ENCODE results near the gene MTMR12.

The MTMR12 gene

GRCh38 chr5:32275396-32275741 is 37.4 kb downstream of the MTMR12 start:
- no peak overlapping the region for H3K4me3 ChIP-seq (ENCODE audit: extremely low read depth, insufficient read depth, low read length, poor library complexity, severe bottlenecking)
- no peaks in the 10 kb centered on the region for H3K9me3 ChIP-seq (ENCODE audit: control insufficient read depth, low read length)
- peaks cover 24% of the 10 kb centered on the region for H3K4me1 ChIP-seq (ENCODE audit: control insufficient read depth, insufficient read depth, low read length, poor library complexity, severe bottlenecking)
- WGBS, 2 experiments (ENCODE audit: insufficient coverage in 2 of 2), result 71 to 92% methylated on average over 2 of the region's 3 CpGs
- H3K36me3 ChIP-seq (ENCODE audit: control insufficient read depth, insufficient read depth, low read length), result peaks cover 43% of the 10 kb centered on the region
- H3K27ac ChIP-seq (ENCODE audit: low read depth, low read length, severe bottlenecking), result peak overlapping the region; percentile 59

DNA sequence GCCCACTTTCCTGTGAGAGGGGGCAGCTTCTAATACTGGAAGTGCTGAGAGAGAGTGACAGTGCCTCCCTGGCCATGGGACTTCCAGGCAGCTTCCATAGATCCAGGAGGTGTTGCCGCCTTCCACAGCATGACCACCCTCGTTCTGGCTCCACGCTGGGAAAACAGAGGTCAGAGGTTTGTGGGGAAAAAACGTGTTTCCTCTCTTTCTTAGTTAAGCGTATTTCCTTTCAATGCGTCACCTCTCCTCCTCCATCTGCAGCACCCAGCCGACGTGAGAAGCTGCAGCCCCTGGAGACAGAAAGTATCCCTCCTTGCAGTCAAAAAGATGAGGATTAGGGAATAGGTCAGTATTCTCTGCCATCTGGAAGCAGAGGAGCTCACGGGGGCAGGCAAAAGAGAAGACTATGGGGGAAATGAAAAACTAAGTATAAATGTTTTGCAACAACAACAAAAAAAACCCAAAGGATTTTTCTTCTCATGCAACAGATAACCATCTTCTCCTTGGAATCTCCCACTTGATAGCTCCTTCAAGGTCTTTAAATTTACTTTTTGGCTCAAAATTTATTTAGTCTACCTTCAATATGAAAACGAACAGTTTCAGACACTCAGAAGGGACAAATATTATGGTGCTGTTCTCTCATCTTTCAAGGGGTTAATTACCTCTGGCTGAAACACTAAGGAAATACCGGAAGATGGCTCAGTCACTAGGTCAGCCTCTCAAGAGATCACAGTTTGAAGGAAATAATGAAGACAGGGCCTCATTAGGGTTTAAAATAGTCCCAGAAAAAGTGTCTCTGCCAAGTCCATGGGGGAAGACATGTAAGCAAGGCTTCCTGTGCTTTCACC is 38.0 kb downstream of the MTMR12 start:
- H3K36me3 ChIP-seq (ENCODE audit: control insufficient read depth, insufficient read depth, low read length), result peaks cover 49% of the 10 kb centered on the region
- no peaks in the 10 kb centered on the region for H3K9me3 ChIP-seq (ENCODE audit: control insufficient read depth, low read length)
- H3K4me1 ChIP-seq (ENCODE audit: control insufficient read depth, insufficient read depth, low read length, poor library complexity, severe bottlenecking), result peaks cover 24% of the 10 kb centered on the region
- no peak overlapping the region for H3K4me3 ChIP-seq (ENCODE audit: extremely low read depth, insufficient read depth, low read length, poor library complexity, severe bottlenecking)
- peak overlapping the region; percentile 59 for H3K27ac ChIP-seq (ENCODE audit: low read depth, low read length, severe bottlenecking)
- WGBS, 2 experiments (ENCODE audit: insufficient coverage in 2 of 2), result 31 to 45% methylated on average over 5 of the region's 11 CpGs

- Histone ChIP-seq H3K36me3 (ENCODE audit: control insufficient read depth, insufficient read depth, low read length) (peaks cover 58% of the 10 kb centered on the region), H3K4me3 (ENCODE audit: extremely low read depth, insufficient read depth, low read length, poor library complexity, severe bottlenecking) (no peak overlapping the region)
- WGBS, 2 experiments (ENCODE audit: insufficient coverage in 2 of 2), result 100% methylated on average over 1 of the region's 2 CpGs; no CpG with 5 or more reads in 1 of the 2 experiments
These were observed 38.9 kb downstream of the MTMR12 start for GRCh38 chr5:32273821-32274220.

GRCh38 chr5:32272746-32273145 is 40.0 kb downstream of the MTMR12 start:
- peaks cover 65% of the 10 kb centered on the region for H3K36me3 ChIP-seq (ENCODE audit: control insufficient read depth, insufficient read depth, low read length)
- no peak overlapping the region for H3K4me3 ChIP-seq (ENCODE audit: extremely low read depth, insufficient read depth, low read length, poor library complexity, severe bottlenecking)
- 100% methylated on average over 2 of the region's 2 CpGs for WGBS, 2 experiments (ENCODE audit: insufficient coverage in 2 of 2)
- peaks cover 24% of the 10 kb centered on the region for H3K4me1 ChIP-seq (ENCODE audit: control insufficient read depth, insufficient read depth, low read length, poor library complexity, severe bottlenecking)
- no peaks in the 10 kb centered on the region for H3K9me3 ChIP-seq (ENCODE audit: control insufficient read depth, low read length)
- H3K27ac ChIP-seq (ENCODE audit: low read depth, low read length, severe bottlenecking), result no peak overlapping the region

More at GRCh38 chr5:32273821-32274220, 38.9 kb downstream of the MTMR12 start:
- Histone ChIP-seq H3K27ac (ENCODE audit: low read depth, low read length, severe bottlenecking) (no peak overlapping the region), H3K4me1 (ENCODE audit: control insufficient read depth, insufficient read depth, low read length, poor library complexity, severe bottlenecking) (peaks cover 24% of the 10 kb centered on the region), H3K9me3 (ENCODE audit: control insufficient read depth, low read length) (no peaks in the 10 kb centered on the region)

- 88 to 100% methylated on average over 1 of the region's 1 CpG for WGBS, 2 experiments (ENCODE audit: insufficient coverage in 2 of 2)
- H3K27ac ChIP-seq (ENCODE audit: low read depth, low read length, severe bottlenecking), result no peak overlapping the region
- H3K36me3 ChIP-seq (ENCODE audit: control insufficient read depth, insufficient read depth, low read length), result peaks cover 77% of the 10 kb centered on the region
- no peaks in the 10 kb centered on the region for H3K9me3 ChIP-seq (ENCODE audit: control insufficient read depth, low read length)
- no peak overlapping the region for H3K4me3 ChIP-seq (ENCODE audit: extremely low read depth, insufficient read depth, low read length, poor library complexity, severe bottlenecking)
- peaks cover 17% of the 10 kb centered on the region for H3K4me1 ChIP-seq (ENCODE audit: control insufficient read depth, insufficient read depth, low read length, poor library complexity, severe bottlenecking)
These were observed 41.8 kb downstream of the MTMR12 start for GRCh38 chr5:32270946-32271345.

DNA sequence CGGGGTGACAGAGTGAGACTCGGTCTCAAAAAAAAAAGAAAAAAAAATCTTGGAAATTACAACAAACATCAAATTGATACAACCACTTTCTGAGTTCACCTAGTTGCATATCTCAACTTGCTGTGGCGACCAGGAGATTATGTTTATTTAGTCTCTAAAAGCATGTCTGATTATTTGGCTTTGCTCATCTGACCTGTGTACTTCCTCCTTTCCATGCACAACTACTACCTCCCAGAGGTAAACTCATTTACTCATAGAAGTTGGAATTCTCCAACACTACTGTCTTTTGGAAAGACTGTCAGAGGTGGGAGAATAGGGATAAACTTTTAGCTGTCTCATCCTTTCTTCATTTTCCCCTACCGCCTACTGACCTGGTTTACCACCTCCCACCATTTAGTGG is 42.6 kb downstream of the MTMR12 start:
- H3K36me3 ChIP-seq (ENCODE audit: control insufficient read depth, insufficient read depth, low read length), result peaks cover 82% of the 10 kb centered on the region
- no CpG with 5 or more reads among the region's 4 CpGs for WGBS, 2 experiments (ENCODE audit: insufficient coverage in 2 of 2)

DNA sequence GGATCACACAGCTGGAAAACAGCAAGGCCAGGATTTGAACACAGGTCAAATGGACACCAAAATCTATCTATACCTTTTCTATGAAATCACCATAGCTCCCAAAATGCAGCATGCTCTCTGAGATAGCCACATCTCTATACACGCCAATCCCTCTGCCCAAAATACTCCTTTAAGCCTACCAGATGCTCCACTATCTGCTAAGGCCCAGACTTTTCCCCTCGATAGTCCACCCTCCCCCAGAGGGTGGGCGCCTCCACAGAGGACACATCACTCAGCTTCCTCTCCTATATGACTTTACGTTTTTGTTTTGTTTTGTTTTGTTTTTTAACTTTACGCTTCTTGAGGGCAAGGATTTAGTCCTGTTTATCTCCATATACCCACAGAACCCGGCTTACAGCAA is 46.8 kb downstream of the MTMR12 start:
- H3K36me3 ChIP-seq (ENCODE audit: control insufficient read depth, insufficient read depth, low read length), result peaks cover 86% of the 10 kb centered on the region
- no peak overlapping the region for H3K4me3 ChIP-seq (ENCODE audit: extremely low read depth, insufficient read depth, low read length, poor library complexity, severe bottlenecking)
- H3K9me3 ChIP-seq (ENCODE audit: control insufficient read depth, low read length), result no peaks in the 10 kb centered on the region
- 67 to 77% methylated on average over 1 of the region's 6 CpGs for WGBS, 2 experiments (ENCODE audit: insufficient coverage in 2 of 2)
- H3K4me1 ChIP-seq (ENCODE audit: control insufficient read depth, insufficient read depth, low read length, poor library complexity, severe bottlenecking), result no peaks in the 10 kb centered on the region
- no peak overlapping the region for H3K27ac ChIP-seq (ENCODE audit: low read depth, low read length, severe bottlenecking)

More for the DNA sequence above, 42.6 kb downstream of the MTMR12 start:
- no peaks in the 10 kb centered on the region for H3K9me3 ChIP-seq (ENCODE audit: control insufficient read depth, low read length)
- H3K4me1 ChIP-seq (ENCODE audit: control insufficient read depth, insufficient read depth, low read length, poor library complexity, severe bottlenecking), result peaks cover 12% of the 10 kb centered on the region
- no peak overlapping the region for H3K27ac ChIP-seq (ENCODE audit: low read depth, low read length, severe bottlenecking)
- no peak overlapping the region for H3K4me3 ChIP-seq (ENCODE audit: extremely low read depth, insufficient read depth, low read length, poor library complexity, severe bottlenecking)

- Histone ChIP-seq H3K4me1 (ENCODE audit: control insufficient read depth, insufficient read depth, low read length, poor library complexity, severe bottlenecking) (no peaks in the 10 kb centered on the region), H3K36me3 (ENCODE audit: control insufficient read depth, insufficient read depth, low read length) (peaks cover 82% of the 10 kb centered on the region), H3K9me3 (ENCODE audit: control insufficient read depth, low read length) (no peaks in the 10 kb centered on the region), H3K27ac (ENCODE audit: low read depth, low read length, severe bottlenecking) (no peak overlapping the region), H3K4me3 (ENCODE audit: extremely low read depth, insufficient read depth, low read length, poor library complexity, severe bottlenecking) (no peak overlapping the region)
- 71 to 88% methylated on average over 1 to 2 of the region's 4 CpGs for WGBS, 2 experiments (ENCODE audit: insufficient coverage in 2 of 2)
These were observed 47.7 kb downstream of the MTMR12 start for GRCh38 chr5:32264957-32265572.

DNA sequence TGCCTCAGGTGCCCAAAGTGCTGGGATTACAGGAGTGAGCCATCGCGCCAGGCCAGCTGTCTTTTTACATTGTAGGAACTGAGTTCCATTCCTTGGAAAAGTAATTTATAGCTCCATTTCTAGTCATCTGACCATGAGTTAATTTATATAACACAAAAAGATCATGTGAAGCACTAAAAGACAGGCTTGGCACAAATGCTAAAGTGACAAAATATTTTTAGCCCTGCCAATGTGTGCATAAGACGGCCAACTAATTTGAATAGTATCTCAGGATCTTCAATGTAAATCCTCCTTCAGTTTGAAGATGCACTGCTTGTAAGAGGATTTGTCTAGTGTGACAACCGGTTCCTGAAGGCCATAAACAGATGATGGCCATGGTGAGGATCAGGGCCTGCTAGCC is 49.1 kb downstream of the MTMR12 start:
- peaks cover 3% of the 10 kb centered on the region for H3K4me1 ChIP-seq (ENCODE audit: control insufficient read depth, insufficient read depth, low read length, poor library complexity, severe bottlenecking)
- WGBS, 2 experiments (ENCODE audit: insufficient coverage in 2 of 2), result 95% methylated on average over 3 to 4 of the region's 4 CpGs
- peaks cover 78% of the 10 kb centered on the region for H3K36me3 ChIP-seq (ENCODE audit: control insufficient read depth, insufficient read depth, low read length)

GRCh38 chr5:32261198-32261597 is 51.5 kb downstream of the MTMR12 start:
- 74 to 79% methylated on average over 2 of the region's 2 CpGs for WGBS, 2 experiments (ENCODE audit: insufficient coverage in 2 of 2)
- H3K36me3 ChIP-seq (ENCODE audit: control insufficient read depth, insufficient read depth, low read length), result peaks cover 80% of the 10 kb centered on the region

More for the DNA sequence above, 49.1 kb downstream of the MTMR12 start:
- H3K27ac ChIP-seq (ENCODE audit: low read depth, low read length, severe bottlenecking), result no peak overlapping the region
- H3K4me3 ChIP-seq (ENCODE audit: extremely low read depth, insufficient read depth, low read length, poor library complexity, severe bottlenecking), result no peak overlapping the region
- no peaks in the 10 kb centered on the region for H3K9me3 ChIP-seq (ENCODE audit: control insufficient read depth, low read length)

GRCh38 chr5:32259033-32259432 is 53.7 kb downstream of the MTMR12 start:
- no CpG with 5 or more reads among the region's 1 CpG for WGBS, 2 experiments (ENCODE audit: insufficient coverage in 2 of 2)
- peaks cover 88% of the 10 kb centered on the region for H3K36me3 ChIP-seq (ENCODE audit: control insufficient read depth, insufficient read depth, low read length)
- no peaks in the 10 kb centered on the region for H3K9me3 ChIP-seq (ENCODE audit: control insufficient read depth, low read length)
- peaks cover 3% of the 10 kb centered on the region for H3K4me1 ChIP-seq (ENCODE audit: control insufficient read depth, insufficient read depth, low read length, poor library complexity, severe bottlenecking)
- no peak overlapping the region for H3K27ac ChIP-seq (ENCODE audit: low read depth, low read length, severe bottlenecking)
- no peak overlapping the region for H3K4me3 ChIP-seq (ENCODE audit: extremely low read depth, insufficient read depth, low read length, poor library complexity, severe bottlenecking)

More at GRCh38 chr5:32261198-32261597, 51.5 kb downstream of the MTMR12 start:
- Histone ChIP-seq H3K27ac (ENCODE audit: low read depth, low read length, severe bottlenecking) (no peak overlapping the region), H3K9me3 (ENCODE audit: control insufficient read depth, low read length) (no peaks in the 10 kb centered on the region), H3K4me3 (ENCODE audit: extremely low read depth, insufficient read depth, low read length, poor library complexity, severe bottlenecking) (no peak overlapping the region), H3K4me1 (ENCODE audit: control insufficient read depth, insufficient read depth, low read length, poor library complexity, severe bottlenecking) (peaks cover 3% of the 10 kb centered on the region)
